ENCODE results near the gene IZUMO4. TPM values are rescaled to one million over a fixed set of nuclear protein-coding genes. Genes with fewer than 3 reads are reported as not detected.

Gene IZUMO4
- total RNA-seq, 1 experiment from 2014 or later, result 0.15 TPM

- no peak for DNase-seq (ENCODE audit: low read depth)
Measured at GRCh38 chr19:2058570-2059421, 37.9 kb upstream of the IZUMO4 start.

- DNase-seq (ENCODE audit: low read depth), result peak; percentile 92
Measured at GRCh38 chr19:2059422-2060201, 37.1 kb upstream of the IZUMO4 start.

DNA sequence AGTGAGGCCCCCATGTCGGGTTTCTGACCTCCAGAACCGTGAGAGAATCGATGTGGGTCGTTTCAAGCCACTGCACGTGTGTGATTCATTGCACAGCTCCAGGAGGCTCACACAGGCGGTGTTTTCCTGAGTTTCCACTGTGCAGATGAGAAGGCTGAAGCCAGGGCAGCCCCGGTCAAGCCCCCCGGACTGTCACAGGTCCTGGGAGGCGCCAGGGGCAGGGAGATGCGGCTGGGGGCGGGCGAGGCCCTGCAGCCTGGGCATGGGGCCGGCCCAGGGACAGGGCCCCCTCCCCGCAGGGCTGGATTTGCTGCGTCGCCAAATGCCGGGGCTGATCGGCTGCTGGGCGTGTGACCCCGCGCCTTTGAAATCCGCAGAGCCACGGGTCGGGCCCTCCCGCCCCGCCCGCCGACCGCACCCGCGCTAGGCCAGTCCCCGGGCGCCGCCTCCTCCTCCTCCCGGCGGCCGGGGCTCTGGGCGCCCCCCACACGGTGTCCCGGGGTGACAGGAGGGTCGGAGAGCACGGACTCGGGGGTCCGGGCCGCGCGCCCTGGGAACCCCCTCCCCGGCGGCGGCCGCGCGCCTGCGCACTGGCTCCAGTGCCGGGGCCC lies 35.7 kb upstream of the IZUMO4 start:
- peak; percentile 77 for DNase-seq (ENCODE audit: low read depth)

- DNase-seq (ENCODE audit: low read depth), result peak; percentile 98
Measured at GRCh38 chr19:2061495-2062388, 35.0 kb upstream of the IZUMO4 start.

- DNase-seq (ENCODE audit: low read depth), result no peak
Measured at GRCh38 chr19:2062389-2062729, 34.4 kb upstream of the IZUMO4 start.

- DNase-seq (ENCODE audit: low read depth), result no peak
Measured at GRCh38 chr19:2062770-2063169, 33.9 kb upstream of the IZUMO4 start.

DNA sequence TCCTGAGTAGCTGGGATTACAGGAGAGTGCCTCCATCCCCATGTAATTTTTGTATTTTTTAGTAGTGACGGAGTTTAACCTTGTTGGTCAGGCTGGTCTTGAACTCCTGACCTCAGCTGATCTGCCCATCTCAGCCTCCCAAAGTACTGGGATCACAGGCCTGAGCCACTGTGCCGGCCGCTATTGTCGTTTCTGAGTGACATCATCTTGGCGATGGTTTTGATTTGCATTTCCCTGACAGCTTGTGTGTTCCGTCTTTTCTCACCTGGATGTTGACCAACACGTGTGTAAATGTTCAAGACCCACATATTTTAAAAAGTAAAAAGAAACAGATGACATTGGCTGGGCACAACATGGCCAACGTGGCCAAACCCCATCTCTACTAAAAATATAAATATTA lies 32.9 kb upstream of the IZUMO4 start:
- no peak for DNase-seq (ENCODE audit: low read depth)

- DNase-seq (ENCODE audit: low read depth), result peak; percentile 14
Measured at GRCh38 chr19:2064395-2064787, 32.3 kb upstream of the IZUMO4 start.

DNA sequence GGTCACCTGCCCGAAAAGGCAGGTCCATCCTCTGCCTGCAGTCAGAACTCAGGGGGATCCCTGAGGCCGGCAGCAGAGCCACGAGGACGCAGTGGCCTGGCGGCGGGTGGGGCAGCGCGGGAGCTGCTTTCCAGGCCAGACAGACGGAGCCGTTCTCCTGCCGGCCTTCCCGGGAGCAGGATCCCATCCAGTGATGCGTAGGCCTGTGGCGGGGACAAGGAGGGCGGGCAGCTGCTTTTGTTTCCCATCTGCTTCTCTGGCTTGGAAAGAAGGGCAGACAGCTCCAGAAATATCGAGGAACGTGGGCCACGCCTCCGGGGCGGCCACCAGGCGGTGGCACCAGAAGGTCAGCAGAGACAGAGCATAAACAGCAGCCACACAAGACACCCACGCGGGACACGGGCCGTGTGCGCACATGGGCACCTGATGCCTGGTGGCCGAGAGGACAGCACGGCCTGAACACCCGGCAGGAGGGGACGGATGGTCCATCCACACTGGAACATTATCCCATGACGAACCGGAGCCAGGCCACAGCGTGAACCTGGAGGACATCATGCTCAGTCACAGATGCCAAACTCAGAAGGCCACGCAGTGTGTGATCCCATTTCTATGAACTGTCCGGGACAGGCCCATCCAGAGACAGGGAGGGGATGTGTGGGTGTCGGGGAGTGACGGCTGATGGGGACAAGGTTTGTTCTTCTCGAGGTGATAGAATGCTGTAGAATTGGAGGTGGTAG lies 31.8 kb upstream of the IZUMO4 start:
- DNase-seq (ENCODE audit: low read depth), result no peak

DNA sequence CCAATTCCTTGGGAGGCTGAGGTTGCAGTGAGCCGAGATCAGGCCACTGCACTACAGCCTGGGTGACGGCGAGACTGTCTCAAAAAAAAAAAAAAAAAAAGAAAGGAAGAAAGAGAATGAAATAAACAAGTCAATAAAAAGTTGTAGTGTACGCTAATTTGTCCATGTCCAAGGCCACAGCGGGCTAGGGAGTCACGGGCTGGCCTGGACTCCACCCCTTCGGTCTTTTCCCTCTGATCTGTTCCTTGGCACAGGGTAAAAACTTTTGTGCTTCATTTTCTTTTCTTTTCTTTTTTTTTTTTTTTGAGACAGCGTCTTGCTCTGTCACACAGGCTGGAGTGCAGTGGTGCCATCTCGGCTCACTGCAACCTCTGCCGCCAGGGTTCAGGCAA lies 26.3 kb upstream of the IZUMO4 start:
- no peak for DNase-seq (ENCODE audit: low read depth)

- no peak for DNase-seq (ENCODE audit: low read depth)
Measured at GRCh38 chr19:2070986-2071673, 25.6 kb upstream of the IZUMO4 start.

- no peak for DNase-seq (ENCODE audit: low read depth)
Measured at GRCh38 chr19:2072757-2073551, 23.8 kb upstream of the IZUMO4 start.

DNA sequence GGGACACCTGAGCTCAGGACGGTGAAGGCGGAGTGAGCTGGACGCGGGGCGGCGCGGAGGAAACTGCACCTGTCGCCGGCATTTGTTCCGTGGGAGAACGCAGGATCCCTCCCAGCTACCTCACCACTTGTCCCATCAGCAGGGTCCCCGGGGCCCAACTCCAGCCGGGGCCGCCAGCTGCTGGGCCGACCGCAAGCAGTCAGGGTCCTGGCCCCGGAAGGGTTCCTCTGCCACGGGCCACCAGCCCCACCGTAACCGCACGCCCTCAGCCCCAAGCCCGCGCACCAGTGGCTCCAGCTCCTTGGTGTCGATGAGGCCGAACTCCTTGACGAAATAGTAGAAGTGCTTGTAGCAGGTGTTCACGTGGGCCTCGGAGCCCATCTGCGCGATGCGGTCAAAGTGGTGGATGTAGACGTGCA lies 20.2 kb upstream of the IZUMO4 start:
- DNase-seq (ENCODE audit: low read depth), result no peak

DNA sequence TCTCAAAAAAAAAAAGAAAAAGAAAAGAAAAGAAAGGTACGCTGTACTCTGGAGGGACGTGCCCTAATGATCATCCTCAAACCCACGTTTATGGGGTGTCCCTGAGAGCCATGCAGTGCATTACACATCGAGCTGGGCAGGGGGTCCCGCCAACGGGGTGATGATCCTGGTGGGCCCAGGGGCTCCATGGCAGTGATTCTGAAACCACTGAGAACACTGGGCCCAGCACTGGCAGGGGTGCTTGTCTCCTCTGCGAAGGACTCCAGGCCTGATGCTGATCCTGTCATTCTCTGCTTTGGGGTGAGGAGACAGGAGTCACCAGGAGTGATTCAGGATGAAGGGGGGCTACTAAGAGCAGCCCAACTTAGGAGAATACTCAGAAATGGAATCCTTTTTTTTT lies 19.3 kb upstream of the IZUMO4 start:
- DNase-seq (ENCODE audit: low read depth), result no peak

- no peak for DNase-seq (ENCODE audit: low read depth)
Measured at GRCh38 chr19:2077833-2078619, 18.7 kb upstream of the IZUMO4 start.

DNA sequence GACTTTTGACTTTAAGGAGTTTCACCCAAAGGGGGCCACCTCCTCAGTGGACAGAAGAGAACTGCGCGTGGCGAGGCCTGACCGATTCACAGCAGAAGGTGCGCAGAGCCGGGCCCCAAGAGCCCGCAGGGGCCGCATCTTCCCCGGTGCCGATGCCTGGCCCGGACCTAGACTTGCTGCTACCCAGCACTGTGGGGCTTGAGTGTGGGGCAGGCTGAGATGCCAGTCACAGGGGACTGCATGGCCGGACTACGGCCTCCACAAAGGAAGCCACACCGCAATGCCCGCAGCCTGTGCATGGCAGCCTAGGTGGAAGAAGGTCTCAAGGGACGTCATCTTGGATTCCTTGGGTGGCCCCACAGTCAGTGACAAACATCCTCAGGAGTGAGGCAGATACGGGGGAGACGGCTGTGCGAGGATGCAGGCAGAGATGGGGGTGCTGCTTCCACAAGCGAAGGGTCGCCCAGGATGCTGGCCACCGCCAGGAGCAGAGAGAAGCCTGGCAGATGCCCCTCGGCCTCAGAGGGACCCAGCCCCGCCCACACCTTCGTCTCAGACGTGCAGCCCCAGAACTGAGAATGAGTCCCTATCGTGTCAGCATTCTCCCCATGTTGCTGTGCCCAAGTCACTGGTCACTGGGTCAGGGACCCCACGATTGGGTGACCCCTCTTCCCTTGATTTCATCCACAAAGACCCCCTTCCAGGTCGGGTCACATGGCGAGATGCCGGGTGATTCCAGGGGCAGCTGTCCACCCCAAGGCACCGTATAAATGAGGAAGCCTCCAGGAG lies 17.4 kb upstream of the IZUMO4 start:
- no peak for DNase-seq (ENCODE audit: low read depth)

DNA sequence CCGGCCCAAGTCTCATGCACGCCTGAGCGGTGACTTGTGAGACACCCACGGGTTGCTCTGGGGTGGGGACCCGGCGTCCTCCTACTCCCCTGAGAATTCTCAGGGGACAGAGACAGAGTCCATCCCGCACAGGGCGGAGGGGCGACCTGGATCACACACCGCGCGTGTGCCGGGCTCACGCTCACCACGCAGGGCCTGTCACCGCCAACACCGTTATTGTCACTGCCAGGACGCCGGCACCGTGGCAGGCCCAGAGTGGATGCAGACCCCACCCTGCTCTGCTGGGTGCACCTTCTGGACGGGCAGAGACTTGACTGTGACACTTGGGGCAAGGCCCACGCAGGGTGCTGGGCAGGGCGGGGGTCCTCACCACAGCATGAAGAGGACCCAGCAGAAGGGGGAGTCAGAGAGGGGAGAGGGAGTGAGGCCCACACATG lies 16.8 kb upstream of the IZUMO4 start:
- no peak for DNase-seq (ENCODE audit: low read depth)

All from M059J (cell line).